GM19043 (cell line): ENCODE results near the gene BRIP1.

Experiments
- ATAC-seq: cut with Tn5 transposase; IDR thresholded peaks from one replicate; pipeline ENCODE4 v1.9.1; 2021; ENCODE audit warnings: low read depth; ENCODE audit not compliant: unreplicated experiment

Gene BRIP1

DNA sequence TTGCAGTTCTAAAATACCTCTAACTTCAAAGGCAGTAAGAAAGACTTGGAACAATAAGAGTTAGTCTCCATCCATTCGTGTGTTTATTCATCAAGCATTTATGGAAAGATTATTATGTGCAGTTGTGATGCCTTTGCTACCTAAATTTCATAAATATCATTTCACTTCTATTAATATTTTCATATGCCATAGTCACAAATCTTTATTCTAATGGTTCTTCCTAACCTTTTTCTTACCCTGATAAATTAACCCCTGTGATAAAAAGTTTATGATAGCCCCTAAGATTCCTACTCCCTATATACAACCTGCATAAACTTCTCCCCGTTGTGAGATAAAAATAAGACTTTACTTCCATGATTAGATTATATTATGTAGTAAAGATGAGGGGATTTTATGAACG, 94.9 kb downstream of the BRIP1 start:
- ATAC-seq: no peak

- no peak for ATAC-seq
Measured at GRCh38 chr17:61766520-61766919, 96.8 kb downstream of the BRIP1 start.

GRCh38 chr17:61764846-61765245, 98.5 kb downstream of the BRIP1 start:
- no peak for ATAC-seq

DNA sequence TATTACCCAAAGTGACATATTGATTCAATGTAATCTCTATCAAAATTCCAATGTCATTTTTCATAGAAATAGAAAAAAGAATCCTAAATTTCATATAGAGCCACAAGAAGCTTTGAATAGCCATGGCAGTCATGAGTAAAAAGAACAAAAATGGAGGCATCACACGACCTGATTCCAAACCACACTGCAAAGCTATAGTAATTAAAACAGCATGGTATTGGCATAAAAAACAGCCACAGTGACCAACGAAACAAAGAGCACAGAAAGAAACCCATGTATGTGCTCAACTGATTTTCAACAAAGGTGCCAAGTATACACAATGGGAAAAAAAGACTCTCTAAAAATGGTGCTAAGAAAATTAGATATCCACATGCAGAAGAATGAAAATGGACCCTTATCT, 101.5 kb downstream of the BRIP1 start:
- ATAC-seq: no peak

DNA sequence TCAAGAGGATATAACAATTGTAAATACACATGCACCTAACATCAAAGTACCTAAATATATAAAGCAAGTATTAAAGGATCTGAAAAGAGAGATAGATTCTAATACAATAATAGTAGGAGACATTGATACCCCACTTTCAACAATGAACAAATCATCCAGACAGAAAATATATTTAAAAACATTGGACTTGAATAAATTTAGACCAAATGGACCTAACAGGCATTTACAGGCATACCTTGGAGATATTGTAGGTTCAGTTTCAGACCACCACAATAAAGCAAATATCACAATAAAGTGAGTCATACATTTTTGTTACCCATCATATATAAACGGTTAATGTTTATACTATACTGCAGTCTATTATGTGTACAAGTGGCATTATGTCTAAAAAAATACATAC, 104.0 kb downstream of the BRIP1 start:
- no peak for ATAC-seq

- no peak for ATAC-seq
Measured at GRCh38 chr17:61758430-61758829, 104.9 kb downstream of the BRIP1 start.

DNA sequence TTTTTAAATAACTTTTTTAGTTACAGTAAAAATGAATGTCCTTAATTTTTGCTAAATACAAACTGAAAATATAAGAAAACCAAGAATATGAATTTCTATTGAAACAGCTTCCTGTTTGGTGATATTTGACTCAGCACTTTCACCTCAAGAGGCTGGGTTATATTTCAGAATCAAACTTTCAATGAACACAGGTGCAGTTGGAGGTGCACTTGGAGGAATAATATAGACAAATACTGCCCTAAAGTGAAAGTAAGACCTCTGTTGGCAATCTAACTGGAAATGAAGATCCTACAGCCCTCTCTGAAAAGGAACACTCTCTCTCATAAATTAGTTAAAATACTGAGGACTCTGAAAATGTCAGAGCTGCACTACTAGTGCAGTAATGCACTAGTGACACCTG, 106.2 kb downstream of the BRIP1 start:
- ATAC-seq: peak; percentile 81

GRCh38 chr17:61756561-61756960, 106.8 kb downstream of the BRIP1 start:
- ATAC-seq: no peak

DNA sequence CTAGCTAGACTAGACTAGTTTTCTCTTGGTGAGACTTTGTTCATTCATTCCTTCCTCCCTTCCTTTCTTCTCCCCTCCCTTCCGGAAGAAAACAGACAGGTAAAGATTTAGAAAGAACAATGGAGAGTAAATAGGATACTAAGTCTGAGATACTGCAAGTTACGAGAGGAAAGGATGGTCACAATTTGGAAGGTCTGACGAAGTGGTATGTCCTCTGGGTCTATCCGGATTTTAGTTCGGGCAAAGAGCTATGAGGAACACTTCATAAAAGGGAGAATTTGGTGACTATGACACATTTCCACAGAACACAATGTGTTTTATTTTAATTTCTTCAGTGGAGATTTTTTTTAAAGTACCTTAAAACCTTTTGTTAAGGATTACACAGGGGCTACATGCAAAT, 107.7 kb downstream of the BRIP1 start:
- ATAC-seq: no peak

GRCh38 chr17:61755078-61755477, 108.2 kb downstream of the BRIP1 start:
- ATAC-seq: no peak

- ATAC-seq: no peak
Measured at GRCh38 chr17:61754124-61754523, 109.2 kb downstream of the BRIP1 start.

- ATAC-seq: no peak
Measured at GRCh38 chr17:61753696-61754095, 109.6 kb downstream of the BRIP1 start.

GRCh38 chr17:61750656-61751055, 112.7 kb downstream of the BRIP1 start:
- ATAC-seq: peak; percentile 97

DNA sequence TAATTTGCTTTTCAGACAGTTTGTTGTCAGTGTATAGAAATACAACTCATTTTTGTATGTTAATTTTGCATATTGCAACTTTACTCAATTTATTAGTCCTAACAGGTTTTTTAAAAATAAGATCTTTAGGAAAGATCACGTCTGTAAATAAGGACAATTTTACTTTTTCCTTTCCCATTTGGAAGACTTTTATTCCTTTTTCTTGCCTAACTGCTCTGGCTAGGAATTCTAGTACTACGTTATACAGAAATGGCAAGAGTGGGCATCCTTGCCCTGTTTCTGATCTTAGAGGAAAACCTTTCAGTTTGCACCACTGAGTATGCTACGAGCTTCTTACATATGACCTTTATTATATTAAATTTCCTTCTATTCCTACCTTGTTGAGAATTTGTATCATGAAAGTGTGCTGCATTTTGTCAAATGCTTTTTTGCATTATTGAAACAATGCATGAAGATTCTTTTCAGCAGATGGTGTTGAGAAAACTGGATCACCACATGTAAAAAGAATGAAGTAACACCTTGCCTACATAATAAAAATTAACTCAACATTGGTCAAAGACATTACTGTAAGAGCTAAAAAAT, 113.4 kb downstream of the BRIP1 start:
- no peak for ATAC-seq

DNA sequence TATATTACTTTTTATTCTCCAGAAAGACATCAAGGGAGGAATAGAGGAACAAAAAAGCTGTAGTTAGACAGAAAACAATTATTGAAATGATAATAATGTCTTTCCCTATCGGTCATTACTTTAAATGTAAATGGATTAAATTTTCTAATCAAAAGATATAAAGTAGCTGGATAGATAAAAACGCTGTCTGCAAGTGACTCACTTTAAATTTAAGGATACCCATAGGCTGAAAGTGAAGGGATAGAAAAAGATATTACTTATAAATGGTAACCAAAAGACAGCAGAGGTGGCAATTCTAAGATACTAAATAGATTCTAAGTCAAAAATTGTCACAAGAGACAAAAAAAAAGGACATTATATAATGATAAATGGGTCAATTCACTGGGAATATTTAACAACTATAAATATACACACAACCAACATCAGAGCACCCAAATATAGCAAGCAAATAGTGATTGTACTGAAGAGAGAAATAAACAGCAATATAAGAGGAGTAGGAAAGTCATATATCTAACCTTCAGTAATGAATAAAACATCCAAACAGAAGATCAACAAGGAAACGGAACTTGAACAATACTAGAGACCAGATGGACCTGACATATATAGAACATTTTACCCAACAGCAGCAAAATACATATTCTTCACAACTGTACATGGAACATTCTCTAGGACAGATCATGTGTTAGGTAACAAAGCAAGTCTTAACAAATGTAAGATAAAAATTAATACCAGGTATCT, 116.9 kb downstream of the BRIP1 start:
- no peak for ATAC-seq

DNA sequence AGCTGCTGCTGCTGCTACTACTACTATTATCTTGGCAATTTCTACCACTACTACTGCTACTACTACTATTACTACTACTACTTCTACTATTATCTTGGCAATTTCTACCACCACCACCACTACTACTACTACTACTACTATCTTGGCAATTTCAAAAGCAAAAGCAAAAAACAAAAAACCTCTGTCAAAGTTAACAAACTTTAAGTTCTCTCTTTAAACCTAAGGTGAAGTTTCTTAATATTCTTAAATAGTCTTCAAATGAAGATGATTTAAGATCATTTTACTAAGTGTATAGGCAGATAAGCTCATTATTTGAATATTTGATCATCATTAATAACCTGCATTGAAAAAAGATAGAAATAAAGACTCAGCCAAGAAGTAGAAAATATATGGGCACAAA, 118.5 kb downstream of the BRIP1 start:
- ATAC-seq: no peak

DNA sequence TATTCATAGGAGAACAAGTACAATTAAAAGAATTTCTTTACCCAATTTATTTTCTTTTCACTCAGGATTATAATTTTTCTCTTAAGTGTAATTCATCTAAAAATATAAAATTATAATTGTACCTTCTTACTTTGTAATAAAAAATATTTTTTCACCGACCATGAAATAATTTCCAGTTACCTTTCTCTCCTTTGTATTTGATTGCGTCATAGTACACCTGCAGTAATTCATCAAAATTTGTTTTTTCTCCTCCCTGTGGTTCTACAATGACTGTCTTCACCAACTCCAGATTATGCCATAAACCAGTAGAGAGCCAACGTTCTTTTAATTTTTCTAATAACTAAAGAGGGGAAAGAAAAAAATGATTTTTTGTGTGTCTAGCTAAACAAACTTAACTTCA, 119.1 kb downstream of the BRIP1 start:
- no peak for ATAC-seq

DNA sequence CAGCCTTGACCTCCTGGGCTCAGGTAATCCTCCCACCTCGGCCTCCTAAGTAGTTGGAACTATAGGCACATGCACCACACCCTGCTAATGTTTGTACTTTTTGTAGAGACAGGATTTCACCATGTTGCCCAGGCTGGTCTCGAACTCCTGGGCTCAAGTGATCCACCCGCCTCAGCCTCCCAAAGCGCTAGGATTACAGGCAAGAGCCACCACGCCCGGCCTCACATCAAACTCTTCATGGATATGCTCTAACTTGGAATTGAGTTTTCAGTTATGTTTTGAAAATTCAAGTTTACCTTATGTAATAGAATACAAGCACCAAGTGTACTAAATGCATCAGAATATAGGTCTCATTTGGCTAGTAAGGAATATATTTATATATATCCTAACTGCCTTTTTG, 119.6 kb downstream of the BRIP1 start:
- ATAC-seq: no peak

GRCh38 chr17:61739002-61739401, 124.3 kb downstream of the BRIP1 start:
- ATAC-seq: no peak

GRCh38 chr17:61738249-61738648, 125.1 kb downstream of the BRIP1 start:
- ATAC-seq: no peak

GRCh38 chr17:61737820-61738219, 125.5 kb downstream of the BRIP1 start:
- no peak for ATAC-seq

GRCh38 chr17:61736438-61736837, 126.9 kb downstream of the BRIP1 start:
- no peak for ATAC-seq

GRCh38 chr17:61735807-61736206, 127.5 kb downstream of the BRIP1 start:
- no peak for ATAC-seq
